ENCODE measurements around the gene AKAP12. TPM values are rescaled to one million over a fixed set of nuclear protein-coding genes. Genes with fewer than 3 reads are reported as not detected.

AKAP12 gene
- total RNA-seq, result 1 to 10 TPM in 1 of 2 experiments, under 1 TPM in 1; 0.78 to 1.1 TPM

- ChIA-PET POLR2A (no interaction called here), CTCF (interaction anchor here (1.5 kb wide), 1 partner anchor 85 kb away, joined by 3 read pairs; no protein-coding TSS in a partner anchor)
- H3K36me3 Mint-ChIP-seq (ENCODE audit: low read depth), result no peaks in the 10 kb centered on the region
- no peak for DNase-seq
- H3K27ac Mint-ChIP-seq, result no peak within 1 kb of the TSS
- peak within 1 kb of the TSS; percentile 74 for H3K4me3 Mint-ChIP-seq
- no peaks in the 10 kb centered on the region for H3K9me3 Mint-ChIP-seq
- H3K4me1 Mint-ChIP-seq, result peaks cover 15% of the 10 kb centered on the region
- H3K27me3 Mint-ChIP-seq, result peaks cover 65% of the 10 kb centered on the region
Measured at GRCh38 chr6:151239603-151240035, at the start of gene AKAP12. Gene AKAP12, plus strand, starts transcription at chr6:151239967. Its CDS starts 596 bp downstream, at chr6:151240563.

DNA sequence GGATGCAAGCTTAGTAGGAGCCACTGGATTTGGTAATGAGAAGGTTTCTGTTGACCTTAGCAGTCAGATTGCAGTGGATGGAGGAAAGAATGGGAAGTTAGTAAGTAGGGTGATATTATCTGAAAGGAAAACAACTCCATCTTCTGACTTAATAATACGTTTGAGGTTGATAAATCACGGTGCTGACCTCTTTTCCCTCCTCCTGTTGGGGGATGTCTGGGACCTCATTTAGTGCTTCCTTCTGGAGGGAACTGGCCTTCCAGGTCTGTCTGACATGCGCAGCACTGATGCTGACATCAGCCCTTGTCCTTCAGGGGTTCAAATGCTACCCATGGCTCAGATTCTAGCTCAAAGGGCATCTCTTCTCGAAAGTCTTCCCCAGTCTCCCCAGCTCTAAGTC is 48.2 kb upstream of the AKAP12 start:
- no peak for DNase-seq
- CTCF ChIA-PET, result no interaction called here
- H3K36me3 Mint-ChIP-seq (ENCODE audit: low read depth), result no peaks in the 10 kb centered on the region
- H3K27me3 Mint-ChIP-seq, result peaks cover 11% of the 10 kb centered on the region
- H3K4me1 Mint-ChIP-seq, result no peaks in the 10 kb centered on the region
- H3K9me3 Mint-ChIP-seq, result no peaks in the 10 kb centered on the region
- no peak overlapping the region for H3K27ac Mint-ChIP-seq
- POLR2A ChIA-PET, result no interaction called here
- H3K4me3 Mint-ChIP-seq, result no peak overlapping the region

GRCh38 chr6:151196555-151196954 is 43.2 kb upstream of the AKAP12 start:
- ChIA-PET POLR2A (no interaction called here), CTCF (interaction anchor here (1.0 kb wide), 1 partner anchor 182 kb away, joined by 3 read pairs; no protein-coding TSS in a partner anchor)
- no peak overlapping the region for H3K4me3 Mint-ChIP-seq
- no peaks in the 10 kb centered on the region for H3K4me1 Mint-ChIP-seq
- no peak overlapping the region for H3K27ac Mint-ChIP-seq
- H3K27me3 Mint-ChIP-seq, result peaks cover 17% of the 10 kb centered on the region
- H3K36me3 Mint-ChIP-seq (ENCODE audit: low read depth), result no peaks in the 10 kb centered on the region
- DNase-seq, result no peak
- no peaks in the 10 kb centered on the region for H3K9me3 Mint-ChIP-seq

DNA sequence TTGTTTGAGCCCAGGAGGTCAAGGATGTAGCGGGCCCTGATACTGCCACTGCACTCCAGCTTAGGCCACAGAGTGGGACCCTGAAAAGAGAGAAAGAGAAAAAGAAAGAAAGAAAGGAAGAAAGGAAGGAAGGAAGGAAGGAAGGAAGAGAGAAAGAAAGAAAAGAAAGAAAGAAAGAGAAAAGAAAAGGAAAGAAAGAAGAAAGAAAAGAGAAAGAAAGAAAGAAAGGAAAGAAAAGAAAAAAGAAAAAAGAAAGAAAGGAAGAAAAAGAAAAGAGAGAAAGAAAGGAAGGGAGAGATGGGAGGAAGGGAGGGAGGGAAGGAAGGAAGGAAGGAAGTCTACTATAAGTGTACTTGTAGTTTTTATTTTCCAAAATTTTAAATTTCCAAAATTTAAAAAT is 42.2 kb upstream of the AKAP12 start:
- ChIA-PET CTCF (interaction anchor here (1.9 kb wide), 1 partner anchor 127 kb away, joined by 5 read pairs; no protein-coding TSS in a partner anchor), POLR2A (no interaction called here)
- Mint-ChIP-seq H3K27me3 (peaks cover 24% of the 10 kb centered on the region), H3K9me3 (no peaks in the 10 kb centered on the region), H3K4me1 (no peaks in the 10 kb centered on the region), H3K27ac (no peak overlapping the region), H3K36me3 (ENCODE audit: low read depth) (no peaks in the 10 kb centered on the region), H3K4me3 (no peak overlapping the region)
- DNase-seq, result no peak

DNA sequence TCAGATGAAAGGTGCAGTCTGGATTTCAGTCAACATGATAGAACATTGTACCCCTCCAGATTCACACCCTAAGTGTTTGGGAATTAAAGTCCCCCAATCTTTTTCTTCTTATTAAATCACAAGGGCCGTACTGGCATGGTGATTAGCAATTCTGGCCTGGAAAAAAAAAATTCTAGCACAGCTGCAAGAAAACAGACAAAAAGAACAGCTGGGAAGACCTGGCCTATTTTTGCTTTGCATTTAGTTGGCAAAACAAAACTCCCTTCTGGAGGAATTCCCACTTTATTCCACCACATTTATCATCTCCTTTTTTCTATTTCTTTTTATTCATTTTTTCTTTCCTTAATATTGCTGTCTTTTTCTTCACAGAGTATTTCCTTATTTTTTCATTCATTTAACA is 39.8 kb upstream of the AKAP12 start:
- CTCF ChIA-PET, result interaction anchor here (0.7 kb wide), 1 partner anchor 125 kb away, joined by 3 read pairs; no protein-coding TSS in a partner anchor
- DNase-seq, result no peak
- no peaks in the 10 kb centered on the region for H3K36me3 Mint-ChIP-seq (ENCODE audit: low read depth)
- peaks cover 34% of the 10 kb centered on the region for H3K27me3 Mint-ChIP-seq
- H3K4me3 Mint-ChIP-seq, result no peak overlapping the region
- no peaks in the 10 kb centered on the region for H3K9me3 Mint-ChIP-seq
- POLR2A ChIA-PET, result no interaction called here
- H3K4me1 Mint-ChIP-seq, result no peaks in the 10 kb centered on the region
- H3K27ac Mint-ChIP-seq, result no peak overlapping the region

DNA sequence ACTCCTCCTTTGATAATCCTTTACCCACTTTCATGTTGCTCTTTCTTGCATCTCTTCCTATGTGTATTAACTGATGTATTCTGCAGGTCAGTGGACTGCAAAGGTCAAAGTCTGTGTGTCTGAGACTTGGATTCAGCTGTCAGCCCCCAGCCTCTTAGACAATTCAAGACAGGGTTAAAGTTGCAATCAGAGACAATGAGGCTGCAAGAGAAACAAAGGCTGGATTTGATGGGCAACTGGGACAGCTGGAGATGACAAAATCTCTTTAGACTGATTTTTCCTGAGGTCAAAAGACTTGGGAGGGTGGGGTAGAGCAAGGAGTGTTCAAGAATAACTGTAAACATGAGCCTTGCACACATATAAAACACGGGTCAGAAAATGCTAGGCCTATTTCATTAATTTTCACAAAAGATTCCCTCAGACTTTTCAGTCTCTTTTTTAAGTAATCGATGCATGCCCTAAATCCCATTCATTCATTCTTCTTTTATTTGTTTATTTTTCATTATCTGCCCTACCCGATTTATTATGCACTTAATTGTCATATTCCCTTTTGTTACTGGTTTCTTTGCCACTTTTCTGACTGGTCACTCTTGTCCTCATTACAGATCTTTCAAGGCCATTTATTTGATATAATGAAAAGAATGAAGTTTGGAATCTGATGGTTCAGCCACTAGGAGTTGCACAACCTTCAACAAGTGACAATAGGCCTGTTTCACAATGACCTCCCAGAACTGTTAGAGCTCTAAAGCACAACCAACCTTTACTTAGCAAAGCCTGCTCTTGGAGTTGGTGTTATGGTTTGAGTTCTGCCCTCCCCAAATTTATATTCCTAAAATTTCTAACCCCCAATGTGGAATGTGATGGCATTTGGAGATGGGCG is 33.8 kb upstream of the AKAP12 start:
- peaks cover 2% of the 10 kb centered on the region for H3K9me3 Mint-ChIP-seq
- H3K27me3 Mint-ChIP-seq, result peaks cover 30% of the 10 kb centered on the region
- H3K27ac Mint-ChIP-seq, result no peak overlapping the region
- ChIA-PET CTCF (no interaction called here), POLR2A (no interaction called here)
- no peaks in the 10 kb centered on the region for H3K4me1 Mint-ChIP-seq
- no peaks in the 10 kb centered on the region for H3K36me3 Mint-ChIP-seq (ENCODE audit: low read depth)
- H3K4me3 Mint-ChIP-seq, result no peak overlapping the region
- no peak for DNase-seq

GRCh38 chr6:151207674-151208073 is 32.1 kb upstream of the AKAP12 start:
- no peak for DNase-seq
- H3K9me3 Mint-ChIP-seq, result peaks cover 8% of the 10 kb centered on the region
- peaks cover 25% of the 10 kb centered on the region for H3K27me3 Mint-ChIP-seq
- no peak overlapping the region for H3K4me3 Mint-ChIP-seq
- no peaks in the 10 kb centered on the region for H3K4me1 Mint-ChIP-seq
- CTCF ChIA-PET, result interaction anchor here (0.6 kb wide), 1 partner anchor 332 kb away, joined by 5 read pairs; no protein-coding TSS in a partner anchor
- POLR2A ChIA-PET, result no interaction called here
- peaks cover 4% of the 10 kb centered on the region for H3K36me3 Mint-ChIP-seq (ENCODE audit: low read depth)
- H3K27ac Mint-ChIP-seq, result no peak overlapping the region

- H3K4me3 Mint-ChIP-seq, result no peak overlapping the region
- H3K27me3 Mint-ChIP-seq, result peaks cover 18% of the 10 kb centered on the region
- peaks cover 4% of the 10 kb centered on the region for H3K36me3 Mint-ChIP-seq (ENCODE audit: low read depth)
- no peak overlapping the region for H3K27ac Mint-ChIP-seq
- CTCF ChIA-PET, result interaction anchor here (1.0 kb wide), 1 partner anchor 20 kb away, joined by 3 read pairs; no protein-coding TSS in a partner anchor
- POLR2A ChIA-PET, result no interaction called here
- H3K4me1 Mint-ChIP-seq, result no peaks in the 10 kb centered on the region
- DNase-seq, result no peak
- peaks cover 8% of the 10 kb centered on the region for H3K9me3 Mint-ChIP-seq
Measured at GRCh38 chr6:151209071-151209831, 30.5 kb upstream of the AKAP12 start.

DNA sequence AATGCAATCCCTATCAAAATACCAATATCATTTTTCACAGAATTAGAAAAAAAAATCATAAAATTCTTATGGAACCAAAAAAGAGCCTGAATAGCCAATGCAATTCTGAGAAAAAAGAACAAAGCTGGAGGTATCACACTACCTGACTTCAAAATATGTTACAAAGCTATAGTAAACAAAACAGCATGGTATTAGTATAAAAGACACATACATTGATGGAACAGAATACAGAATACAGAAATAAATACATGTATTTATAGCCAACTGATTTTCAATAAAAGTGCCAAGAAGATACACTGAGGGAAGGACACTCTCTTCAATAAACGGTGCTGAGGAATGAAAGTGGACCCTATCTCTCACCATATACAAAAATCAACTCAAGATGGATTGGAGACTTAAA is 28.7 kb upstream of the AKAP12 start:
- Mint-ChIP-seq H3K36me3 (ENCODE audit: low read depth) (peaks cover 4% of the 10 kb centered on the region), H3K4me1 (no peaks in the 10 kb centered on the region), H3K4me3 (no peak overlapping the region), H3K27me3 (peaks cover 21% of the 10 kb centered on the region), H3K27ac (no peak overlapping the region), H3K9me3 (peaks cover 8% of the 10 kb centered on the region)
- no peak for DNase-seq
- ChIA-PET POLR2A (no interaction called here), CTCF (no interaction called here)

- Mint-ChIP-seq H3K36me3 (ENCODE audit: low read depth) (peaks cover 4% of the 10 kb centered on the region), H3K4me1 (no peaks in the 10 kb centered on the region), H3K9me3 (peaks cover 8% of the 10 kb centered on the region), H3K4me3 (no peak overlapping the region), H3K27me3 (peaks cover 22% of the 10 kb centered on the region), H3K27ac (no peak overlapping the region)
- POLR2A ChIA-PET, result no interaction called here
- CTCF ChIA-PET, result no interaction called here
- no peak for DNase-seq
Measured at GRCh38 chr6:151213352-151213751, 26.4 kb upstream of the AKAP12 start.

DNA sequence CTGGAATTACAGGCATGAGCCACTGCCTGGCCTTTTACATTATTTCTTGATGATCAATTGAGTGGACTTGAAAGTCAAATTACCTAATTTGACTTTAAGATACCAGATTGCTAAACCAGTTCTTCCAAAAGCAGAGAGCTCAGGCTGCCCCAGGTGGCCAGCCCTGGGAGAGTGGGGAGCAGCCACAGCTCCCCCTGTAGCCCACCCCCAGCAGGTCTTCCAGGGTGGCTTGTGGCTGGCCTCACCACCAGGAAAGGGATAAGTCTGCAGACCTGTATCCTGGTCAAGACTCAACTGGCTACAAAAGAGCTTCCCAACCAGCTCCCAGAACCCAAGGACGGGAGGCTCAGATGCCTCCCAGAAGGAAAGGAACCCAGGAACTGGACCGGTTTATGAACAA is 23.8 kb upstream of the AKAP12 start:
- Mint-ChIP-seq H3K36me3 (ENCODE audit: low read depth) (peaks cover 4% of the 10 kb centered on the region), H3K4me3 (no peak overlapping the region), H3K27me3 (peaks cover 18% of the 10 kb centered on the region), H3K9me3 (peaks cover 5% of the 10 kb centered on the region), H3K4me1 (no peaks in the 10 kb centered on the region), H3K27ac (no peak overlapping the region)
- no peak for DNase-seq
- POLR2A ChIA-PET, result no interaction called here
- CTCF ChIA-PET, result no interaction called here

DNA sequence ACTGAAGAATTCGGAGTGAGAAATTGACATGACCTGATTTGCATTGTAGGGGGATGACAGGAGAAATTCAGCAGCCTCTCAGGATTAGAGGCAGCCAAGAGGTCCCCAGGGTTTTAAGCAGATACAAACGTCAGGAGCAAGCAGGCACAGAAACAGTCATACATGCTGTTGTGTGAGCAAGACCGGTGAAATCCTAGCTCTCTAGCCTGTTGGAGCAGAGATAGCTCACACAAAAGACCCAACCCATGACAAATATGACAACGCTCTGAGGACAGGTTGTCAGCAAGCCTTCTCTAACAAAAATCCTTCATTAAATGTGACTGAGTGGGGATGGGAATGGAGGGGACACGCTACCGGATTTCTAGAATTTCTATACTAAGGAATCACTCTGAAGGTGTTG is 23.0 kb upstream of the AKAP12 start:
- POLR2A ChIA-PET, result no interaction called here
- Mint-ChIP-seq H3K9me3 (no peaks in the 10 kb centered on the region), H3K4me1 (no peaks in the 10 kb centered on the region), H3K27me3 (peaks cover 13% of the 10 kb centered on the region), H3K27ac (no peak overlapping the region), H3K36me3 (ENCODE audit: low read depth) (no peaks in the 10 kb centered on the region), H3K4me3 (no peak overlapping the region)
- CTCF ChIA-PET, result no interaction called here
- no peak for DNase-seq

DNA sequence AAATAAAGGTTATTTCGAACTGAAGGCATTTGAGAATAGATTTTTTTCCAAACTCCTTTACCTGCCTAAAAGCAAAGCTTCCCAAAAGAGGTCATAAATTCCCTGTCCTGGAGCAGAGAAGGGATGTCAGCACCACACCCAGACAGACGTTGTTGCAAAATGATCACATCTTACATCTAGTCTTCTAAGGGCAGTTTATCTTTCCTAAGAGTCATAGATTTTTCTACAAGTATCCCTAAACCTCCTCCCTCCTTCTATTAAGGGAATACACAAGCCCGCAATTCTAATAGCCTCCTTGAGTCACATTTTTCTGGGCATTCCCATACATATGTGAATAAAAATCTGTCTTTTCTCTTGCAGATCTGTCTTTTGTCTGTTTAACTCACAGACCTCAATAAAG is 20.6 kb upstream of the AKAP12 start:
- CTCF ChIA-PET, result no interaction called here
- H3K27me3 Mint-ChIP-seq, result peaks cover 14% of the 10 kb centered on the region

More for the DNA sequence above, 20.6 kb upstream of the AKAP12 start:
- Mint-ChIP-seq H3K4me3 (no peak overlapping the region), H3K36me3 (ENCODE audit: low read depth) (no peaks in the 10 kb centered on the region), H3K4me1 (no peaks in the 10 kb centered on the region), H3K27ac (no peak overlapping the region), H3K9me3 (no peaks in the 10 kb centered on the region)
- DNase-seq, result no peak
- POLR2A ChIA-PET, result no interaction called here
